ENCODE results near the gene AFP.

DNA sequence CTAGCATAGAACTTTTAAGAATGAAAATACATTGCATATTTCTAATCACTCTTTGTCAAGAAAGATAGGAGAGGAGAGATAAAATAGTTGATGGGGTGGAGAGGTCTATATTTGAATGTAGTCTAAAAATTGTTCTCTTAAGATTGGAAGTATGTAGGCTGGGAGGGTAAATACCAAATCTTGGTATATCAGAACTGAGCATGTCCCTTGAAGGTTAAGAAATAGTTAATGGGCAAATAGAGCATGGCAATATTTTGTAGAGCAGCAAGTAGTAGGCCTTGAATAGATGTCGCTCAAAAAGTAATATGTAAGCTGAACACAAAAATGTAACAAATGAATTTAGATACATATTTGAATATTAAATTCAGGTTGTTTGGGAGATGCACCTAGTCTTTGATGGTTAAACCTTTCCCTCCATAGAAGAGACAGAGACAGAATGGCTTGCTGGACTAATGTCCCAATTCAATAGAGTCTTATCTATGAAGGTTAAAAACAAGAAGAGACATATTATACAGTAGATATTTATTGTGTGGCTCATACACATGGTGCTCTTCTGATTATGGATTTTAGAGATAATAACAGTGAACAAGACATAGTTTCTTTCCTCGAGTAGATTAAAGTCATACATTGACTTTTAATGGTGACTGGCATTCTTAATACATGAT lies 19.5 kb upstream of the AFP start:
- TF ChIP-seq, protein P1, sequence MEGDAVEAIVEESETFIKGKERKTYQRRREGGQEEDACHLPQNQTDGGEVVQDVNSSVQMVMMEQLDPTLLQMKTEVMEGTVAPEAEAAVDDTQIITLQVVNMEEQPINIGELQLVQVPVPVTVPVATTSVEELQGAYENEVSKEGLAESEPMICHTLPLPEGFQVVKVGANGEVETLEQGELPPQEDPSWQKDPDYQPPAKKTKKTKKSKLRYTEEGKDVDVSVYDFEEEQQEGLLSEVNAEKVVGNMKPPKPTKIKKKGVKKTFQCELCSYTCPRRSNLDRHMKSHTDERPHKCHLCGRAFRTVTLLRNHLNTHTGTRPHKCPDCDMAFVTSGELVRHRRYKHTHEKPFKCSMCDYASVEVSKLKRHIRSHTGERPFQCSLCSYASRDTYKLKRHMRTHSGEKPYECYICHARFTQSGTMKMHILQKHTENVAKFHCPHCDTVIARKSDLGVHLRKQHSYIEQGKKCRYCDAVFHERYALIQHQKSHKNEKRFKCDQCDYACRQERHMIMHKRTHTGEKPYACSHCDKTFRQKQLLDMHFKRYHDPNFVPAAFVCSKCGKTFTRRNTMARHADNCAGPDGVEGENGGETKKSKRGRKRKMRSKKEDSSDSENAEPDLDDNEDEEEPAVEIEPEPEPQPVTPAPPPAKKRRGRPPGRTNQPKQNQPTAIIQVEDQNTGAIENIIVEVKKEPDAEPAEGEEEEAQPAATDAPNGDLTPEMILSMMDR (IDR thresholded peaks at IDR 0.05; ENCODE audit: poor library complexity) = no peak
- TF ChIP-seq EZH2 (IDR thresholded peaks at IDR 0.05; ENCODE audit: borderline replicate concordance) (no peak), EZH2phosphoT487 (IDR thresholded peaks at IDR 0.05; ENCODE audit: low read depth, severe bottlenecking, unreplicated experiment) (no peak)
